ENCODE results near the gene PDE11A. TPM values are rescaled to one million over a fixed set of nuclear protein-coding genes. Genes with fewer than 3 reads are reported as not detected.

PDE11A gene
- total and polyA plus RNA-seq, 2 of the 8 experiments (the other 6 are each of a cell fraction or from before 2014, with no cell fraction given) = 0.19 to 0.23 TPM

GRCh38 chr2:178005756-178006155 lies 66.8 kb downstream of the PDE11A start:
- no peak overlapping the region for H2BK120ac ChIP-seq (replicated peaks; ENCODE audit: low read depth, low read length)
- H3K4me2 ChIP-seq (ENCODE audit: insufficient read depth in 1 of 2, low read depth in 2 of 2, low read length in 2 of 2) = no peak overlapping the region
- no peak overlapping the region for H3K27ac ChIP-seq (ENCODE audit: low read depth, low read length)
- H4K8ac ChIP-seq (ENCODE audit: extremely low read depth, insufficient read depth, low read length) = no peak overlapping the region
- no peak overlapping the region for H3K14ac ChIP-seq (ENCODE audit: insufficient read length)
- no peak overlapping the region for H2AK5ac ChIP-seq (ENCODE audit: low read depth, low read length)
- H4K20me1 ChIP-seq (replicated peaks in 1 of 2; ENCODE audit: control insufficient read depth in 1 of 2, insufficient read depth in 2 of 2, low read length in 2 of 2) = no peaks in the 10 kb centered on the region
- no peaks in the 10 kb centered on the region for H3K9me3 ChIP-seq (ENCODE audit: insufficient read depth in 2 of 2, low read depth in 1 of 2, low read length in 1 of 2)
- H2BK12ac ChIP-seq (ENCODE audit: low read depth, low read length) = no peak overlapping the region
- FAIRE-seq (no peak), DNase-seq (ENCODE audit: low read depth in 1 of 2, low spot score in 2 of 2) (no peak)
- TF ChIP-seq NRF1 (IDR thresholded peaks at IDR 0.05; ENCODE audit: low read depth, low read length) (no peak), CHD2 (IDR thresholded peaks at IDR 0.05; ENCODE audit: low read length) (no peak), SP4 (IDR thresholded peaks at IDR 0.05; ENCODE audit: low read length) (no peak), RAD21 (IDR thresholded peaks at IDR 0.05 in 1 of 2, conservative IDR thresholded peaks at IDR 0.05 in 1 of 2; ENCODE audit: low read depth in 2 of 2, low read length in 2 of 2) (no peak), POLR2A (IDR thresholded peaks at IDR 0.05; ENCODE audit: control extremely low read depth in 1 of 2, low read depth in 2 of 2, low read length in 2 of 2) (no peak), MAX (IDR thresholded peaks at IDR 0.05) (no peak), POLR2AphosphoS5 (IDR thresholded peaks at IDR 0.05; ENCODE audit: low read depth, low read length) (no peak), MAFK (IDR thresholded peaks at IDR 0.05; ENCODE audit: low read depth, low read length) (no peak), POU5F1 (IDR thresholded peaks at IDR 0.05; ENCODE audit: low read depth, low read length) (no peak), ATF3 (IDR thresholded peaks at IDR 0.05; ENCODE audit: insufficient read depth, low read depth, low read length) (no peak), KDM5A (IDR thresholded peaks at IDR 0.05; ENCODE audit: low read length) (no peak), TAF1 (IDR thresholded peaks at IDR 0.05; ENCODE audit: low read depth, low read length) (no peak), SIRT6 (IDR thresholded peaks at IDR 0.05; ENCODE audit: low read length) (no peak), CBX5 (IDR thresholded peaks at IDR 0.05; ENCODE audit: low read depth, low read length) (no peak), RNF2 (IDR thresholded peaks at IDR 0.05; ENCODE audit: borderline replicate concordance, low read depth, low read length, missing control alignments, poor library complexity, severe bottlenecking) (no peak)
- TF ChIP-seq, protein P1, sequence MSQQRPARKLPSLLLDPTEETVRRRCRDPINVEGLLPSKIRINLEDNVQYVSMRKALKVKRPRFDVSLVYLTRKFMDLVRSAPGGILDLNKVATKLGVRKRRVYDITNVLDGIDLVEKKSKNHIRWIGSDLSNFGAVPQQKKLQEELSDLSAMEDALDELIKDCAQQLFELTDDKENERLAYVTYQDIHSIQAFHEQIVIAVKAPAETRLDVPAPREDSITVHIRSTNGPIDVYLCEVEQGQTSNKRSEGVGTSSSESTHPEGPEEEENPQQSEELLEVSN (IDR thresholded peaks at IDR 0.05) = no peak
- no peaks in the 10 kb centered on the region for H3K4me1 ChIP-seq (replicated peaks in 1 of 4; ENCODE audit: control insufficient read depth in 3 of 4, insufficient read depth in 4 of 4, low read length in 3 of 4)
- no peak overlapping the region for H3K23ac ChIP-seq (ENCODE audit: insufficient read length)
- no peak overlapping the region for H2AFZ ChIP-seq (ENCODE audit: low read length)
- no peaks in the 10 kb centered on the region for H3K36me3 ChIP-seq (ENCODE audit: control insufficient read depth in 2 of 4, insufficient read depth in 4 of 4, low read length in 3 of 4)
- no peak overlapping the region for H3K4ac ChIP-seq (replicated peaks; ENCODE audit: insufficient read length, low read depth, low read length)
- no peak overlapping the region for H3K56ac ChIP-seq (replicated peaks; ENCODE audit: insufficient read length, low read depth, low read length)
- no peak overlapping the region for H3K18ac ChIP-seq (ENCODE audit: extremely low read depth, low read length)
- no peaks in the 10 kb centered on the region for H3K79me2 ChIP-seq (ENCODE audit: control insufficient read depth in 1 of 2, insufficient read depth in 2 of 2, low read length in 2 of 2)
- H3K27me3 ChIP-seq (replicated peaks in 1 of 4; ENCODE audit: control insufficient read depth in 3 of 4, extremely low read depth in 1 of 4, insufficient read depth in 3 of 4, low read length in 3 of 4) = no peaks in the 10 kb centered on the region
- no peak overlapping the region for H3K4me3 ChIP-seq (ENCODE audit: extremely low read depth in 1 of 4, insufficient read depth in 2 of 4, low read depth in 3 of 4, low read length in 4 of 4)
- ChIA-PET CTCF (ENCODE audit: partially characterized antibody) (no interaction called here), POLR2A (ENCODE audit: partially characterized antibody) (no interaction called here)
- H3K23me2 ChIP-seq (ENCODE audit: low read depth, low read length) = no peaks in the 10 kb centered on the region
- no peak overlapping the region for H2BK20ac ChIP-seq (ENCODE audit: low read length)
- H2BK15ac ChIP-seq (ENCODE audit: low read length) = no peak overlapping the region
- H2BK5ac ChIP-seq (ENCODE audit: low read depth, low read length) = no peak overlapping the region
- no peak overlapping the region for H4K91ac ChIP-seq (replicated peaks; ENCODE audit: insufficient read length, low read length)
- H3K9ac ChIP-seq (replicated peaks in 1 of 4; ENCODE audit: extremely low read depth in 1 of 4, low read depth in 3 of 4, low read length in 3 of 4) = no peak overlapping the region
- H3K79me1 ChIP-seq (ENCODE audit: low read depth, low read length) = no peaks in the 10 kb centered on the region
- H4K5ac ChIP-seq (ENCODE audit: insufficient read length, low read depth, low read length) = no peak overlapping the region

Data from H1 (cell line).